Activated naive CD8-positive, alpha-beta T cell (primary cell): ENCODE data around the gene ENTPD3.
A peak's percentile ranks its signal among the peaks of the same experiment; 100 is the strongest.

Source experiments
- H3K27ac Mint-ChIP-seq: one replicate; pipeline ENCODE4 v1.8.0; 2021; ENCODE audit warnings: mixed read lengths
- H3K27me3 Mint-ChIP-seq: one replicate; pipeline ENCODE4 v1.8.0; 2021; ENCODE audit warnings: mixed read lengths
- H3K36me3 Mint-ChIP-seq: one replicate; pipeline ENCODE4 v1.8.0; 2021; ENCODE audit warnings: mixed read lengths
- H3K4me1 Mint-ChIP-seq: one replicate; pipeline ENCODE4 v1.8.0; 2021; ENCODE audit warnings: low read depth, mixed read lengths
- H3K4me3 Mint-ChIP-seq: one replicate; pipeline ENCODE4 v1.8.0; 2021; ENCODE audit warnings: mild to moderate bottlenecking, mixed read lengths
- H3K9me3 Mint-ChIP-seq: one replicate; pipeline ENCODE4 v1.8.0; 2021; ENCODE audit warnings: low read depth, mixed read lengths

Gene ENTPD3

GRCh38 chr3:40387001-40387894, at the start of gene ENTPD3:
Gene ENTPD3 (plus strand): TSS chr3:40387184. CDS start chr3:40388058, 874 bp downstream.
- no peaks in the 10 kb centered on the region for H3K9me3 Mint-ChIP-seq
- H3K4me3 Mint-ChIP-seq, result peak within 1 kb of the TSS; percentile 78
- H3K27me3 Mint-ChIP-seq, result peaks cover 17% of the 10 kb centered on the region
- no peaks in the 10 kb centered on the region for H3K36me3 Mint-ChIP-seq
- H3K4me1 Mint-ChIP-seq, result peaks cover 6% of the 10 kb centered on the region
- no peak within 1 kb of the TSS for H3K27ac Mint-ChIP-seq

GRCh38 chr3:40339871-40340270, 47.1 kb upstream of the ENTPD3 start:
- no peaks in the 10 kb centered on the region for H3K4me1 Mint-ChIP-seq
- H3K27ac Mint-ChIP-seq, result no peak overlapping the region
- no peaks in the 10 kb centered on the region for H3K27me3 Mint-ChIP-seq
- H3K36me3 Mint-ChIP-seq, result no peaks in the 10 kb centered on the region
- H3K4me3 Mint-ChIP-seq, result no peak overlapping the region
- H3K9me3 Mint-ChIP-seq, result no peaks in the 10 kb centered on the region

GRCh38 chr3:40340541-40341170, 46.3 kb upstream of the ENTPD3 start:
- H3K36me3 Mint-ChIP-seq, result no peaks in the 10 kb centered on the region
- no peaks in the 10 kb centered on the region for H3K4me1 Mint-ChIP-seq
- H3K27ac Mint-ChIP-seq, result no peak overlapping the region
- no peak overlapping the region for H3K4me3 Mint-ChIP-seq
- no peaks in the 10 kb centered on the region for H3K9me3 Mint-ChIP-seq
- H3K27me3 Mint-ChIP-seq, result no peaks in the 10 kb centered on the region

- Mint-ChIP-seq H3K36me3 (no peaks in the 10 kb centered on the region), H3K9me3 (no peaks in the 10 kb centered on the region), H3K27ac (no peak overlapping the region), H3K4me3 (no peak overlapping the region), H3K4me1 (no peaks in the 10 kb centered on the region), H3K27me3 (no peaks in the 10 kb centered on the region)
Measured at GRCh38 chr3:40341671-40342070, 45.3 kb upstream of the ENTPD3 start.

- no peaks in the 10 kb centered on the region for H3K4me1 Mint-ChIP-seq
- H3K27ac Mint-ChIP-seq, result no peak overlapping the region
- peaks cover 12% of the 10 kb centered on the region for H3K9me3 Mint-ChIP-seq
- H3K4me3 Mint-ChIP-seq, result no peak overlapping the region
- H3K27me3 Mint-ChIP-seq, result peaks cover 18% of the 10 kb centered on the region
- peaks cover 2% of the 10 kb centered on the region for H3K36me3 Mint-ChIP-seq
Measured at GRCh38 chr3:40350529-40350928, 36.5 kb upstream of the ENTPD3 start.

GRCh38 chr3:40355410-40355809, 31.6 kb upstream of the ENTPD3 start:
- Mint-ChIP-seq H3K4me1 (no peaks in the 10 kb centered on the region), H3K36me3 (peaks cover 2% of the 10 kb centered on the region), H3K27ac (no peak overlapping the region), H3K4me3 (no peak overlapping the region), H3K27me3 (peaks cover 22% of the 10 kb centered on the region), H3K9me3 (peaks cover 14% of the 10 kb centered on the region)

- Mint-ChIP-seq H3K27ac (no peak overlapping the region), H3K9me3 (peaks cover 5% of the 10 kb centered on the region), H3K4me3 (no peak overlapping the region), H3K27me3 (peaks cover 18% of the 10 kb centered on the region), H3K36me3 (no peaks in the 10 kb centered on the region), H3K4me1 (no peaks in the 10 kb centered on the region)
Measured at GRCh38 chr3:40358454-40358853, 28.5 kb upstream of the ENTPD3 start.

GRCh38 chr3:40363674-40364073, 23.3 kb upstream of the ENTPD3 start:
- Mint-ChIP-seq H3K9me3 (no peaks in the 10 kb centered on the region), H3K27ac (no peak overlapping the region), H3K4me3 (no peak overlapping the region), H3K4me1 (no peaks in the 10 kb centered on the region), H3K27me3 (peaks cover 9% of the 10 kb centered on the region), H3K36me3 (no peaks in the 10 kb centered on the region)

- H3K27me3 Mint-ChIP-seq, result peaks cover 9% of the 10 kb centered on the region
- H3K4me3 Mint-ChIP-seq, result no peak overlapping the region
- no peaks in the 10 kb centered on the region for H3K9me3 Mint-ChIP-seq
- H3K36me3 Mint-ChIP-seq, result no peaks in the 10 kb centered on the region
- no peak overlapping the region for H3K27ac Mint-ChIP-seq
- H3K4me1 Mint-ChIP-seq, result no peaks in the 10 kb centered on the region
Measured at GRCh38 chr3:40366203-40367162, 20.5 kb upstream of the ENTPD3 start.

GRCh38 chr3:40369716-40370115, 17.3 kb upstream of the ENTPD3 start:
- no peaks in the 10 kb centered on the region for H3K9me3 Mint-ChIP-seq
- H3K36me3 Mint-ChIP-seq, result no peaks in the 10 kb centered on the region
- H3K27me3 Mint-ChIP-seq, result peaks cover 10% of the 10 kb centered on the region
- H3K4me1 Mint-ChIP-seq, result no peaks in the 10 kb centered on the region
- no peak overlapping the region for H3K27ac Mint-ChIP-seq
- H3K4me3 Mint-ChIP-seq, result no peak overlapping the region

GRCh38 chr3:40377822-40378221, 9.2 kb upstream of the ENTPD3 start:
- H3K4me1 Mint-ChIP-seq, result no peaks in the 10 kb centered on the region

GRCh38 chr3:40379674-40380306, 7.2 kb upstream of the ENTPD3 start:
- Mint-ChIP-seq H3K27ac (no peak overlapping the region), H3K9me3 (peaks cover 6% of the 10 kb centered on the region), H3K36me3 (peaks cover 5% of the 10 kb centered on the region), H3K4me1 (no peaks in the 10 kb centered on the region), H3K27me3 (peaks cover 2% of the 10 kb centered on the region), H3K4me3 (no peak overlapping the region)

More at GRCh38 chr3:40377822-40378221, 9.2 kb upstream of the ENTPD3 start:
- Mint-ChIP-seq H3K27ac (no peak overlapping the region), H3K9me3 (peaks cover 6% of the 10 kb centered on the region), H3K27me3 (peaks cover 2% of the 10 kb centered on the region), H3K36me3 (peaks cover 5% of the 10 kb centered on the region), H3K4me3 (no peak overlapping the region)

GRCh38 chr3:40381904-40382616, 4.9 kb upstream of the ENTPD3 start:
- Mint-ChIP-seq H3K27me3 (peaks cover 10% of the 10 kb centered on the region), H3K36me3 (peaks cover 5% of the 10 kb centered on the region), H3K9me3 (peaks cover 6% of the 10 kb centered on the region), H3K4me1 (peaks cover 5% of the 10 kb centered on the region), H3K27ac (no peak overlapping the region), H3K4me3 (no peak overlapping the region)

- Mint-ChIP-seq H3K4me1 (peaks cover 6% of the 10 kb centered on the region), H3K9me3 (peaks cover 6% of the 10 kb centered on the region), H3K36me3 (peaks cover 5% of the 10 kb centered on the region), H3K27me3 (peaks cover 12% of the 10 kb centered on the region), H3K27ac (no peak overlapping the region), H3K4me3 (no peak overlapping the region)
Measured at GRCh38 chr3:40382617-40382979, 4.4 kb upstream of the ENTPD3 start.
